Measurements from ENCODE around the gene APC. TPM values are rescaled to one million over a fixed set of nuclear protein-coding genes. Genes with fewer than 3 reads are reported as not detected.

The APC gene
- total RNA-seq, 1 experiment from 2014 or later: 40.0 TPM

DNA sequence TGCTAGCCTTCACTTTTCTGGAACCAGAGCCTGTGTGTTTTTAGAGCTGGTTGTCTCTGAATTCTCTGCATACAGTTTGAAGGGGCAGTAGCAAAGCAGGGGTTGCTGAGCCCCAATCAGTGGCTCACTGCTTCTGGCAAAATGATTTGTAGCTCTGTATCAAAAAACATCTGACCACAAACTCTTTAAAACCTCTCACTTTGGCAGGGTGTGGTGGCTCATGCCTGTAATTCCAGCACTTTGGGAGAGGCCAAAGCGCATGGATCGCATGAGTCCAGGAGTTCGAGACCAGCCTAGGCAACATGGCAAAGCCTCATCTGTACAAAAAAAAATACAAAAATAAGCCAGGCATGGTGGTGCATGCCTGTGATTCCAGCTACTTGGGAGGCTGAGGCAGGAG is 28.3 kb upstream of the APC start:
- no peak for TF ChIP-seq TCF7 (CRISPR knock-in tag; IDR thresholded peaks at IDR 0.05; ENCODE audit: low read depth)
- no peaks in the 10 kb centered on the region for H3K36me3 Mint-ChIP-seq
- POLR2A ChIA-PET: interaction anchor here (0.7 kb wide), 1 partner anchor 267 kb away, joined by 3 read pairs; the partner anchor contains the start of gene DCP2
- no peak for ATAC-seq
- H3K27me3 Mint-ChIP-seq (ENCODE audit: low read depth): no peaks in the 10 kb centered on the region
- DNase-seq (ENCODE audit: low spot score): no peak
- H3K4me1 Mint-ChIP-seq: peaks cover 41% of the 10 kb centered on the region
- no peak overlapping the region for H3K27ac Mint-ChIP-seq
- H3K9me3 Mint-ChIP-seq: no peaks in the 10 kb centered on the region
- CTCF ChIA-PET: no interaction called here
- H3K4me3 Mint-ChIP-seq: peak overlapping the region; percentile 92

DNA sequence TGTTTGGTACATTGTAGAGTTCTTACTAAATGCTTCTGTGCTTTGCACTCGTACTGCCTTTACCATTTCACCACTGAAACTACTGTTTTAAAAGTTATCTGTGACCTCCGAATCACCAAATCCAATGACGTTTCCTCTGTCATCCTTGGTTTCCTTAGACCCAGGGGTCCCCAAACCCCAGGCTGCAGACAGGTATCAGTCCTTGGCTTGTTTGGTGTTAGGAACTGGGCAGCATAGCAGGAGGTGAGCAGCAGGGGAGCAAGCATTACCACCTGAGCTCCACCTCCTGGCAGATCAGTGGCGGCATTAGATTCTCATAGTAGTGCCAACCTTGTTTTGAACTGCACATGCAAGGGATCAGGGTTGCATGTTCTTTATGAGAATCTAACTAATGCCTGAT is 26.8 kb upstream of the APC start:
- ATAC-seq (no peak), DNase-seq (ENCODE audit: low spot score) (no peak)
- Mint-ChIP-seq H3K36me3 (no peaks in the 10 kb centered on the region), H3K9me3 (no peaks in the 10 kb centered on the region), H3K4me1 (peaks cover 41% of the 10 kb centered on the region), H3K4me3 (no peak overlapping the region), H3K27me3 (ENCODE audit: low read depth) (no peaks in the 10 kb centered on the region), H3K27ac (no peak overlapping the region; the same call in 1 of the 2 replicates)
- TF ChIP-seq, protein P1, sequence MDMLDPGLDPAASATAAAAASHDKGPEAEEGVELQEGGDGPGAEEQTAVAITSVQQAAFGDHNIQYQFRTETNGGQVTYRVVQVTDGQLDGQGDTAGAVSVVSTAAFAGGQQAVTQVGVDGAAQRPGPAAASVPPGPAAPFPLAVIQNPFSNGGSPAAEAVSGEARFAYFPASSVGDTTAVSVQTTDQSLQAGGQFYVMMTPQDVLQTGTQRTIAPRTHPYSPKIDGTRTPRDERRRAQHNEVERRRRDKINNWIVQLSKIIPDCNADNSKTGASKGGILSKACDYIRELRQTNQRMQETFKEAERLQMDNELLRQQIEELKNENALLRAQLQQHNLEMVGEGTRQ (CRISPR knock-in tag; IDR thresholded peaks at IDR 0.05): no peak
- no peak for TF ChIP-seq ZNF219 (CRISPR knock-in tag; IDR thresholded peaks at IDR 0.05; ENCODE audit: borderline replicate concordance)
- TF ChIP-seq, protein P2, sequence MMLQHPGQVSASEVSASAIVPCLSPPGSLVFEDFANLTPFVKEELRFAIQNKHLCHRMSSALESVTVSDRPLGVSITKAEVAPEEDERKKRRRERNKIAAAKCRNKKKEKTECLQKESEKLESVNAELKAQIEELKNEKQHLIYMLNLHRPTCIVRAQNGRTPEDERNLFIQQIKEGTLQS (CRISPR knock-in tag; conservative IDR thresholded peaks at IDR 0.05): no peak
- no peak for TF ChIP-seq SOX15 (CRISPR knock-in tag; IDR thresholded peaks at IDR 0.05)
- TF ChIP-seq, protein P3, sequence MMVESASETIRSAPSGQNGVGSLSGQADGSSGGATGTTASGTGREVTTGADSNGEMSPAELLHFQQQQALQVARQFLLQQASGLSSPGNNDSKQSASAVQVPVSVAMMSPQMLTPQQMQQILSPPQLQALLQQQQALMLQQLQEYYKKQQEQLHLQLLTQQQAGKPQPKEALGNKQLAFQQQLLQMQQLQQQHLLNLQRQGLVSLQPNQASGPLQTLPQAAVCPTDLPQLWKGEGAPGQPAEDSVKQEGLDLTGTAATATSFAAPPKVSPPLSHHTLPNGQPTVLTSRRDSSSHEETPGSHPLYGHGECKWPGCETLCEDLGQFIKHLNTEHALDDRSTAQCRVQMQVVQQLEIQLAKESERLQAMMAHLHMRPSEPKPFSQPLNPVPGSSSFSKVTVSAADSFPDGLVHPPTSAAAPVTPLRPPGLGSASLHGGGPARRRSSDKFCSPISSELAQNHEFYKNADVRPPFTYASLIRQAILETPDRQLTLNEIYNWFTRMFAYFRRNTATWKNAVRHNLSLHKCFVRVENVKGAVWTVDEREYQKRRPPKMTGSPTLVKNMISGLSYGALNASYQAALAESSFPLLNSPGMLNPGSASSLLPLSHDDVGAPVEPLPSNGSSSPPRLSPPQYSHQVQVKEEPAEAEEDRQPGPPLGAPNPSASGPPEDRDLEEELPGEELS (CRISPR knock-in tag; IDR thresholded peaks at IDR 0.05): no peak
- TF ChIP-seq ZNF423 (CRISPR knock-in tag; IDR thresholded peaks at IDR 0.05): peak; percentile 62; the same call in 1 of the 2 replicates
- POLR2A ChIA-PET: no interaction called here
- CTCF ChIA-PET: no interaction called here

DNA sequence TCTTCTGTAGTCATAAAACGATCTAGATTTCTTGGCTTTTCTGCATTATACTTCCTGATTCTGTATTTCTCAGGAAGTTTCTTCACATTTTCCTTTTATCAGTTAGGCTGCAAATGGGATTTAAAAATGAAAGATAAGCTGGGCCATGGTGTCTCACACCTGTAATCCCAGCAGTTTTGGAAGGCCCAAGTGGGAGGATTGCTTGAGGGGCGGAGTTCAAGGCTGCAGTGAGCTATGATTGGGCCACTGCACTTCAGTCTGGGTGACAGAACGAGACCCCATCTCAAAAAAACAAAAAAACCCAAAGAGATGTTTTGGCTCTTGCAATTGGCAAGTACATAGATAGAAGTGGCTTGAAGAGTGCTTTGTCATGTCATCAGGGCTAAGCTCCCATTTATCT is 26.2 kb upstream of the APC start:
- Mint-ChIP-seq H3K4me1 (peaks cover 41% of the 10 kb centered on the region), H3K27me3 (ENCODE audit: low read depth) (no peaks in the 10 kb centered on the region), H3K9me3 (no peaks in the 10 kb centered on the region), H3K4me3 (no peak overlapping the region), H3K27ac (0 out of 2 replicates have a peak overlapping the region, but pooled peaks have one; percentile 34), H3K36me3 (no peaks in the 10 kb centered on the region)
- CTCF ChIA-PET: interaction anchor here (0.7 kb wide), 1 partner anchor 46 kb away, joined by 3 read pairs; no protein-coding TSS in a partner anchor
- POLR2A ChIA-PET: no interaction called here
- DNase-seq (ENCODE audit: low spot score) (no peak), ATAC-seq (no peak)
- TF ChIP-seq, protein P4, sequence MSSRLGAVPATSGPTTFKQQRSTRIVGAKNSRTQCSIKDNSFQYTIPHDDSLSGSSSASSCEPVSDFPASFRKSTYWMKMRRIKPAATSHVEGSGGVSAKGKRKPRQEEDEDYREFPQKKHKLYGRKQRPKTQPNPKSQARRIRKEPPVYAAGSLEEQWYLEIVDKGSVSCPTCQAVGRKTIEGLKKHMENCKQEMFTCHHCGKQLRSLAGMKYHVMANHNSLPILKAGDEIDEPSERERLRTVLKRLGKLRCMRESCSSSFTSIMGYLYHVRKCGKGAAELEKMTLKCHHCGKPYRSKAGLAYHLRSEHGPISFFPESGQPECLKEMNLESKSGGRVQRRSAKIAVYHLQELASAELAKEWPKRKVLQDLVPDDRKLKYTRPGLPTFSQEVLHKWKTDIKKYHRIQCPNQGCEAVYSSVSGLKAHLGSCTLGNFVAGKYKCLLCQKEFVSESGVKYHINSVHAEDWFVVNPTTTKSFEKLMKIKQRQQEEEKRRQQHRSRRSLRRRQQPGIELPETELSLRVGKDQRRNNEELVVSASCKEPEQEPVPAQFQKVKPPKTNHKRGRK (CRISPR knock-in tag; IDR thresholded peaks at IDR 0.05; ENCODE audit: borderline replicate concordance): no peak
- TF ChIP-seq, protein P5, sequence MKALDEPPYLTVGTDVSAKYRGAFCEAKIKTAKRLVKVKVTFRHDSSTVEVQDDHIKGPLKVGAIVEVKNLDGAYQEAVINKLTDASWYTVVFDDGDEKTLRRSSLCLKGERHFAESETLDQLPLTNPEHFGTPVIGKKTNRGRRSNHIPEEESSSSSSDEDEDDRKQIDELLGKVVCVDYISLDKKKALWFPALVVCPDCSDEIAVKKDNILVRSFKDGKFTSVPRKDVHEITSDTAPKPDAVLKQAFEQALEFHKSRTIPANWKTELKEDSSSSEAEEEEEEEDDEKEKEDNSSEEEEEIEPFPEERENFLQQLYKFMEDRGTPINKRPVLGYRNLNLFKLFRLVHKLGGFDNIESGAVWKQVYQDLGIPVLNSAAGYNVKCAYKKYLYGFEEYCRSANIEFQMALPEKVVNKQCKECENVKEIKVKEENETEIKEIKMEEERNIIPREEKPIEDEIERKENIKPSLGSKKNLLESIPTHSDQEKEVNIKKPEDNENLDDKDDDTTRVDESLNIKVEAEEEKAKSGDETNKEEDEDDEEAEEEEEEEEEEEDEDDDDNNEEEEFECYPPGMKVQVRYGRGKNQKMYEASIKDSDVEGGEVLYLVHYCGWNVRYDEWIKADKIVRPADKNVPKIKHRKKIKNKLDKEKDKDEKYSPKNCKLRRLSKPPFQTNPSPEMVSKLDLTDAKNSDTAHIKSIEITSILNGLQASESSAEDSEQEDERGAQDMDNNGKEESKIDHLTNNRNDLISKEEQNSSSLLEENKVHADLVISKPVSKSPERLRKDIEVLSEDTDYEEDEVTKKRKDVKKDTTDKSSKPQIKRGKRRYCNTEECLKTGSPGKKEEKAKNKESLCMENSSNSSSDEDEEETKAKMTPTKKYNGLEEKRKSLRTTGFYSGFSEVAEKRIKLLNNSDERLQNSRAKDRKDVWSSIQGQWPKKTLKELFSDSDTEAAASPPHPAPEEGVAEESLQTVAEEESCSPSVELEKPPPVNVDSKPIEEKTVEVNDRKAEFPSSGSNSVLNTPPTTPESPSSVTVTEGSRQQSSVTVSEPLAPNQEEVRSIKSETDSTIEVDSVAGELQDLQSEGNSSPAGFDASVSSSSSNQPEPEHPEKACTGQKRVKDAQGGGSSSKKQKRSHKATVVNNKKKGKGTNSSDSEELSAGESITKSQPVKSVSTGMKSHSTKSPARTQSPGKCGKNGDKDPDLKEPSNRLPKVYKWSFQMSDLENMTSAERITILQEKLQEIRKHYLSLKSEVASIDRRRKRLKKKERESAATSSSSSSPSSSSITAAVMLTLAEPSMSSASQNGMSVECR (CRISPR knock-in tag; IDR thresholded peaks at IDR 0.05; ENCODE audit: borderline replicate concordance): no peak
- TF ChIP-seq, protein P6, sequence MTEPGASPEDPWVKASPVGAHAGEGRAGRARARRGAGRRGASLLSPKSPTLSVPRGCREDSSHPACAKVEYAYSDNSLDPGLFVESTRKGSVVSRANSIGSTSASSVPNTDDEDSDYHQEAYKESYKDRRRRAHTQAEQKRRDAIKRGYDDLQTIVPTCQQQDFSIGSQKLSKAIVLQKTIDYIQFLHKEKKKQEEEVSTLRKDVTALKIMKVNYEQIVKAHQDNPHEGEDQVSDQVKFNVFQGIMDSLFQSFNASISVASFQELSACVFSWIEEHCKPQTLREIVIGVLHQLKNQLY (CRISPR knock-in tag; IDR thresholded peaks at IDR 0.05): no peak
- TF ChIP-seq GABPB1 (CRISPR knock-in tag; IDR thresholded peaks at IDR 0.05): no peak
- TF ChIP-seq, protein P7, sequence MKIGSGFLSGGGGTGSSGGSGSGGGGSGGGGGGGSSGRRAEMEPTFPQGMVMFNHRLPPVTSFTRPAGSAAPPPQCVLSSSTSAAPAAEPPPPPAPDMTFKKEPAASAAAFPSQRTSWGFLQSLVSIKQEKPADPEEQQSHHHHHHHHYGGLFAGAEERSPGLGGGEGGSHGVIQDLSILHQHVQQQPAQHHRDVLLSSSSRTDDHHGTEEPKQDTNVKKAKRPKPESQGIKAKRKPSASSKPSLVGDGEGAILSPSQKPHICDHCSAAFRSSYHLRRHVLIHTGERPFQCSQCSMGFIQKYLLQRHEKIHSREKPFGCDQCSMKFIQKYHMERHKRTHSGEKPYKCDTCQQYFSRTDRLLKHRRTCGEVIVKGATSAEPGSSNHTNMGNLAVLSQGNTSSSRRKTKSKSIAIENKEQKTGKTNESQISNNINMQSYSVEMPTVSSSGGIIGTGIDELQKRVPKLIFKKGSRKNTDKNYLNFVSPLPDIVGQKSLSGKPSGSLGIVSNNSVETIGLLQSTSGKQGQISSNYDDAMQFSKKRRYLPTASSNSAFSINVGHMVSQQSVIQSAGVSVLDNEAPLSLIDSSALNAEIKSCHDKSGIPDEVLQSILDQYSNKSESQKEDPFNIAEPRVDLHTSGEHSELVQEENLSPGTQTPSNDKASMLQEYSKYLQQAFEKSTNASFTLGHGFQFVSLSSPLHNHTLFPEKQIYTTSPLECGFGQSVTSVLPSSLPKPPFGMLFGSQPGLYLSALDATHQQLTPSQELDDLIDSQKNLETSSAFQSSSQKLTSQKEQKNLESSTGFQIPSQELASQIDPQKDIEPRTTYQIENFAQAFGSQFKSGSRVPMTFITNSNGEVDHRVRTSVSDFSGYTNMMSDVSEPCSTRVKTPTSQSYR (CRISPR knock-in tag; IDR thresholded peaks at IDR 0.05): no peak
- TF ChIP-seq, protein P8, sequence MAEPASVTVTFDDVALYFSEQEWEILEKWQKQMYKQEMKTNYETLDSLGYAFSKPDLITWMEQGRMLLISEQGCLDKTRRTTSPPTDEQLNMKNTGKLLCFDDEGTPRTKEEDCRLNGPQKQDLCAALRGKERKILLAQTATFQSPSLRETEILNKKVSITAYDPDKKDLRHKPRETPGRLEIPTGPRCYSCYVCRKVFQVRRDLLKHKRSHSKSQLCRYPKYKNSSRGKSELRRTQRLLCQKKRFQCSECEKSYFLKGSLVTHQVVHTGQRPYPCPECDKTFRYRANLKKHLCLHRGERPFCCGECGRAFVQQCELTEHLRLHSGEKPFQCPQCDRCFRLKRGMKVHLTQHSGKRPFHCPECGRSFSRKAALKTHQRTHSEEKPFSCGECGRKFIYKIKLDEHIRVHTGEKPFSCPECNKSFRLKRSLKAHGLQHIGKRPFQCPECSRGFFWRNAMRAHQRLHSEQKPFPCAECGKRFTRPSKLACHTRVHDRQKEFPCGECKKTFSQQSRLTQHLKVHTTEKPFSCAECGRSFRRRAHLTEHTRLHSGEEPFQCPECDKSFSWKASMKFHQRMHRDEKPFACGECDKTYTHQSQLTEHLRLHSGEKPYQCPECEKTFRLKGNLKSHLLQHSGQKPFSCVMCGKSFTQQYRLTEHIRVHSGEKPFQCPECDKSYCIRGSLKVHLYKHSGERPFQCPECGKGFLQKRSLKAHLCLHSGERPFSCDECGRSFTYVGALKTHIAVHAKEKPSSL (CRISPR knock-in tag; conservative IDR thresholded peaks at IDR 0.05): no peak

Measured in WTC11 (cell line).